WERI-Rb-1 (cell line): ENCODE results near the gene TBL1X.
"Not testable (repeated sequence)": the region's sequence is repeated elsewhere in the genome, so short reads cannot be mapped to it uniquely, and the experiment has no call there.

Experiments used
- DNase-seq: peaks from one replicate; pipeline ENCODE4 v3.0.0-alpha.2; 2020
- H3K27ac ChIP-seq: fragments of 250-450 bp; sonication (Bioruptor Pico); 2 replicates; pipeline ENCODE4 v1.5.1; 2020; ENCODE audit warnings: mild to moderate bottlenecking, moderate library complexity
- H3K27me3 ChIP-seq: fragments of 250-450 bp; sonication (Bioruptor Pico); 2 replicates; pipeline ENCODE4 v1.5.1; 2021; ENCODE audit warnings: mild to moderate bottlenecking, low read depth, moderate library complexity; ENCODE audit not compliant: insufficient read depth, severe bottlenecking
- H3K36me3 ChIP-seq: fragments of 250-450 bp; sonication (Bioruptor Pico); 2 replicates; pipeline ENCODE4 v1.5.1; 2020; ENCODE audit warnings: mild to moderate bottlenecking, moderate library complexity
- H3K4me3 ChIP-seq: 2 replicates; pipeline ENCODE4 v1.5.1; 2011; ENCODE audit warnings: low read depth, mild to moderate bottlenecking, control low read depth, low read length
- H3K9me3 ChIP-seq: fragments of 250-450 bp; sonication (Bioruptor Pico); 2 replicates; pipeline ENCODE4 v1.5.1; 2021; ENCODE audit warnings: mild to moderate bottlenecking, moderate library complexity; ENCODE audit not compliant: severe bottlenecking
- TF ChIP-seq, protein P1 (sequence below): IDR thresholded peaks from 2 replicates; pipeline ENCODE4 v1.5.1; 2011; ENCODE audit warnings: low read depth, mild to moderate bottlenecking, control low read depth, inconsistent platforms, low read length

TBL1X gene

DNA sequence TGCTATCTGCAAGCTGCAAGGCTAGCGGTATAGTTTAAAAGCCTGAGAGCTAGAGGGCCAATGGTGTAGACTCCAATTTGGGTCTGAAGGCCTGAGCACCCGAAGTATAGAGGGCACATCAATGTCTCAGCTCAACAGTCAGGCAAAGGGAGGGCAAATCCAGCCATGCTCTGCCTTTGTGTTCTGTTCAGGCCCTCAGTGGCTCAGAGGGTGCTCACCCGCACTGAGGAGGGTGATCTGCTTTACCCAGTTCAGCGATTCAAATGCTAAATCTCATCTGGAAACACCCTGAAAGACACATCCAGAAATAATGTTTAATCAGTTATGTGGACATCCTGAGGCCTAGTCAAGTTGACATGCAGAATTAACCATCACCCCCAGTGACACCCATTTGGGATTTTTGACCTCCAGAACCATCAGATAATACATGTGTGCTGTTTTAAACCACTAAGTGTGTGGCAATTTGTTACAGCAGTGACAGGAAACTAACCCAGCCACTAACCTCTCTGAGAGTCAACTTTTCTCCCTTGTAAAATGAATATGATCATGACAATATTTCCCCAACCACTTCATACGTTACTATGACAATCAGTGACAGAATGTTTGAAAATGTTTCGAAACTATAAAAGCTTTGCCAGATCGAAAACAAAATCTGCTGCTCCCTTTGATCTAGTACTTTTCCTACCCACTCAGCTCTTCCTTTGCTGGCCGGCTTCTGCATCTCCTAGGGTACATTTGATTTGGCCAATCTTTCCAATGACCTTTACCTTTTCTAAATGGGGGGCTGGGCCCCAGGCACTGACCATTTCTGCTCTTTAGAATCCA is 8.4 kb upstream of the TBL1X start:
- Histone ChIP-seq H3K36me3 (no peaks in the 10 kb centered on the region), H3K9me3 (no peaks in the 10 kb centered on the region), H3K27me3 (peaks cover 15% of the 10 kb centered on the region), H3K4me3 (no peak overlapping the region), H3K27ac (no peak overlapping the region)
- DNase-seq: no peak
- TF ChIP-seq, protein P1, sequence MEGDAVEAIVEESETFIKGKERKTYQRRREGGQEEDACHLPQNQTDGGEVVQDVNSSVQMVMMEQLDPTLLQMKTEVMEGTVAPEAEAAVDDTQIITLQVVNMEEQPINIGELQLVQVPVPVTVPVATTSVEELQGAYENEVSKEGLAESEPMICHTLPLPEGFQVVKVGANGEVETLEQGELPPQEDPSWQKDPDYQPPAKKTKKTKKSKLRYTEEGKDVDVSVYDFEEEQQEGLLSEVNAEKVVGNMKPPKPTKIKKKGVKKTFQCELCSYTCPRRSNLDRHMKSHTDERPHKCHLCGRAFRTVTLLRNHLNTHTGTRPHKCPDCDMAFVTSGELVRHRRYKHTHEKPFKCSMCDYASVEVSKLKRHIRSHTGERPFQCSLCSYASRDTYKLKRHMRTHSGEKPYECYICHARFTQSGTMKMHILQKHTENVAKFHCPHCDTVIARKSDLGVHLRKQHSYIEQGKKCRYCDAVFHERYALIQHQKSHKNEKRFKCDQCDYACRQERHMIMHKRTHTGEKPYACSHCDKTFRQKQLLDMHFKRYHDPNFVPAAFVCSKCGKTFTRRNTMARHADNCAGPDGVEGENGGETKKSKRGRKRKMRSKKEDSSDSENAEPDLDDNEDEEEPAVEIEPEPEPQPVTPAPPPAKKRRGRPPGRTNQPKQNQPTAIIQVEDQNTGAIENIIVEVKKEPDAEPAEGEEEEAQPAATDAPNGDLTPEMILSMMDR: no peak

DNA sequence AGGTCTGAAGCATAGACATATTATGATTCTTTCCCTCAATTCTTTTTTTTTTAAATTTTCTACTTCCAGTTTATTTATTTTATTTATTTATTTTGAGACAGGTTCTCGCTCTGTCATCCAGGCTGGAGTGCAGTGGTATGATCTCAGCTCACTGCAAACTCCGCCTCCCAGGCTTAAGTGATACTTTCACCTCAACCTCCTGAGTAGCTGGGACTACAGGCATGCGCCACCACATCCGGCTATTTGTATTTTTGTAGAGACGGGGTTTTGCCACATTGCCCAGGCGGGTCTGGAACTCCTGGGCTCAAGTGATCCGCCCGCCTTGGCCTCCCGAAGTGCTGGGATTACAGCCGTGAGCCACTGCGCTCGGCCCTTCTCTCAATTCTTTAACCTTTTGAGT is 6.8 kb upstream of the TBL1X start:
- H3K4me3 ChIP-seq, DNase-seq, H3K36me3 ChIP-seq, H3K9me3 ChIP-seq: not testable (repeated sequence)
- peaks cover 15% of the 10 kb centered on the region for H3K27me3 ChIP-seq
- H3K27ac ChIP-seq: 0 out of 2 replicates have a peak overlapping the region, but pooled peaks have one; percentile 43

DNA sequence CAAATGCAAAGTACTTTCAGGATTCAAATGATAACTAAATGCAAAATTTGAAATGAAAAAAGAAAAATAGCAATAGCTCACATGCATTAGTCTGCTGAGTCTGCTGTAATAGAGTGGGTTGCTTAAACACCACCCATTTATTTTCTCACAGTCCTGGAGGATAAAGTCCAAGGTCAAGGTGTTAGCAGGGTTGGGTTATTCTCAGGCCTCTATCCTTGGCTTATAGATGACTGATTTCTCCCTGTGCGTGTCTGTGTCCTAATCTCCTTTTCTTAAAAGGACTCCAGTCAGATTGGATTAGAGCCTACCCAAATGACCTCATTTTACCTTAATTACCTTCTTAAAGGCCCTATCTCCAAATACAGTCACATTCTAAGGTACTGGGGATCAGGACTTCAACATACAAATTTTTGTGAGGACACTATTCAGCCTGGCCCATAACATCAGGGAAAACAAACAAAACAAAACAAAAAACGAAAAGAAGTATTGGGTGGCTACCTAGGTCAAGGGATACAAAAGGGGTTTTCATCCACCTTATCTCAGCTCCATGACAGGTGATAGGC is 6.3 kb upstream of the TBL1X start:
- Histone ChIP-seq H3K27me3 (peaks cover 18% of the 10 kb centered on the region), H3K27ac (0 out of 2 replicates have a peak overlapping the region, but pooled peaks have one; percentile 43), H3K9me3 (no peaks in the 10 kb centered on the region), H3K36me3 (no peaks in the 10 kb centered on the region), H3K4me3 (no peak overlapping the region)
- TF ChIP-seq, protein P1: no peak
- DNase-seq: peak; percentile 22

DNA sequence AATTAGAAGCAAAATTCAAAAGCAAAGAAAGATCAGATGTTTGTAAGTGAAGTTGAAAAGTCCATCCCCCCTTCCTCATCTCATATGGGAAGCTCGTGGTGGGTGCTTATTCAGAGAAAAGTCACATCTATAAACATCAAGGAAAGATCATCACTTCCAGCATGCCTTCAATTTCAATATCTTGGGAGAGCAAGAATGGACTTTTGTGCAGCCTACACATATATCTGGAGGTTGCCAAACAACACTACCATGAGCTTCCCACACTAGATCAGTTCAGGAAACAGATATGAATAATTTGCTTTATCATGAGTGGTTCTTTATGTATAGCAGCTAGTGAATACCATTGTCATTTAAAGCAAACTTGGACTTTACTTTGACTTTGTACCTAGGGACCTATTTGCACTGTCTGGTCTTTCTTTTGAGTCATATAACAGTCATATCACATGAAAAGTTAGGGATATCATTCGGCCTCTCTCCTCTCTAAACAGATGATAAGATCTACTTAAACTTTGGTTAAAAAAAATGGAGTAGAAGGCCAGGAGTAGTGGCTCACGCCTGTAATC is 5.6 kb upstream of the TBL1X start:
- H3K36me3 ChIP-seq: no peaks in the 10 kb centered on the region
- no peak for DNase-seq
- peaks cover 20% of the 10 kb centered on the region for H3K27me3 ChIP-seq
- no peak overlapping the region for H3K27ac ChIP-seq
- H3K4me3 ChIP-seq: no peak overlapping the region
- no peaks in the 10 kb centered on the region for H3K9me3 ChIP-seq
- TF ChIP-seq, protein P1: no peak

DNA sequence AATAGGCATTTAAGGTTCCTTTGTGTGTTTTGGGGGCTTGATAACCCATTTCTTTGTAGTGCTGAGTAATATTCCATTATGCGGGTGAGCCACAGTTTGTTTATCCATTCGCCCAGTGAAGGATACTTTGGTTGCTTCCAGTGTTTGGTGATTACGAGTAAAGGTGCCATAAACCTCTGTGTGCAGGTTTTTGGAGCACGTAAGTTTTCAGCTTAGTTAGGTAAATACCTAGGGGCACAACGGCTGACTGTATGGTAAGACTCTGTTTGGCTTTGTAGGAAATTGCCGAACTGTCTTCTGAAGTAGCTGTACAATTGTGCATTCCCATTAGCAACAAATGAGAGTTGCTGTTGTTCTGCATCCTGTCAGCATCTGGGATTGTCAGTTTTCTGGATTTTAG is 3.8 kb upstream of the TBL1X start:
- Histone ChIP-seq H3K27me3 (peaks cover 27% of the 10 kb centered on the region), H3K9me3 (no peaks in the 10 kb centered on the region), H3K4me3 (no peak overlapping the region), H3K36me3 (no peaks in the 10 kb centered on the region), H3K27ac (no peak overlapping the region)
- TF ChIP-seq, protein P1: no peak
- no peak for DNase-seq

DNA sequence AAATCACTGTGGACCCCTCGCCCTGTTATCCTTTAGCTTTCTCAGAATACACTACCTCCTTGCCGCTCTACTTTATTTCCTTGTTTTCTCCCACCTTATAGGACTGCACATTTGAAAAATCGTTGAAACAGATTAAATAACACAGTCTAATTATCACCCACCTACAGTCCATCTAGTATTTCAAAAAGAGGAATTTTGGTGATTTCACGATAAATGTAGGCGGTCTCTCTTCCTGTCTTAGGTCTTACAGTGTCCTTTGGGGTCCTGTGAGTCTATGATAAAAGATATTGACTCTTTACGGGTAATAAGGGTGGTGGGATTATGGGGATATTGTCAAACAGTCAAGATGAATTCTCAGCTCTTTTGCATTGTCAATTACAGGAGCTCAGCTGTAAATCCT is 2.4 kb upstream of the TBL1X start:
- TF ChIP-seq, protein P1: no peak
- no peaks in the 10 kb centered on the region for H3K36me3 ChIP-seq

More for the DNA sequence above, 2.4 kb upstream of the TBL1X start:
- no peak overlapping the region for H3K4me3 ChIP-seq
- H3K27me3 ChIP-seq: peaks cover 32% of the 10 kb centered on the region
- H3K27ac ChIP-seq: peak overlapping the region; percentile 44
- DNase-seq: no peak
- no peaks in the 10 kb centered on the region for H3K9me3 ChIP-seq
